Measurements from ENCODE around the gene SAA2. TPM values are rescaled to one million over a fixed set of nuclear protein-coding genes. Genes with fewer than 3 reads are reported as not detected.

The SAA2 gene
- total RNA-seq, result 0.46 and 40.6 TPM in 2 replicates

GRCh38 chr11:18248561-18248960 is at the start of gene SAA2:
TSS of gene SAA2 (minus strand) at chr11:18248668. CDS start at chr11:18248011, 657 bp downstream.

GRCh38 chr11:18265949-18266348 is 17.5 kb upstream of the SAA2 start, which contains the start of gene SAA1:
TSS of gene SAA1 (plus strand) at chr11:18266264. CDS start at chr11:18266888, 624 bp downstream.

GRCh38 chr11:18236664-18237356 is 11.7 kb downstream of the SAA2 start, which contains the start of gene SAA4:
TSS of gene SAA4 (minus strand) at chr11:18236802. CDS start at chr11:18235926, 876 bp downstream.

Other genes starting within 250 kb of the SAA2 start
- gene SERGEF, start 235.6 kb downstream of the SAA2 start, total RNA-seq, result 22.0 and 22.1 TPM in 2 replicates
- gene TPH1, start 202.4 kb downstream of the SAA2 start, total RNA-seq, result 0.03 and 0.07 TPM in 2 replicates
- 7.1 and 11.1 TPM in 2 replicates for gene SAAL1, start 142.6 kb downstream of the SAA2 start, total RNA-seq
- not detected in 2 replicates for gene MRGPRX3, start 116.1 kb downstream of the SAA2 start, total RNA-seq
- not detected in 2 replicates for gene MRGPRX4, start 75.8 kb downstream of the SAA2 start, total RNA-seq
- not detected in 2 replicates for gene SAA4, start 11.9 kb downstream of the SAA2 start, total RNA-seq
- 28.7 TPM in 1 of 2 replicates, not detected in the other for gene SAA1, start 17.6 kb upstream of the SAA2 start, total RNA-seq
- 47.5 and 48.2 TPM in 2 replicates for gene HPS5, start 73.5 kb upstream of the SAA2 start, total RNA-seq
- 58.8 and 64.6 TPM in 2 replicates for gene GTF2H1, start 73.9 kb upstream of the SAA2 start, total RNA-seq
- gene LDHA, start 145.9 kb upstream of the SAA2 start, total RNA-seq, result 1,096 and 1,193 TPM in 2 replicates
- gene LDHC, start 163.7 kb upstream of the SAA2 start, total RNA-seq, result not detected in 2 replicates
- not detected in 2 replicates for gene LDHAL6A, start 207.2 kb upstream of the SAA2 start, total RNA-seq